T-helper 1 cell treated with Interleukin-12 subunit alpha and Interleukin-12 subunit beta and Interleukin-4 antibody, amounts not matched to agents 30 μg/mL and 1 μg/mL, for 36 hours (primary cell): Measurements from ENCODE around the gene NAA30.
A peak's percentile ranks its signal among the peaks of the same experiment; 100 is the strongest.

Source experiments
- H3K27ac Mint-ChIP-seq: one replicate; pipeline ENCODE4 v1.8.0; 2021; ENCODE audit warnings: mild to moderate bottlenecking, mixed read lengths
- H3K27me3 Mint-ChIP-seq: one replicate; pipeline ENCODE4 v1.8.0; 2021; ENCODE audit warnings: low read depth, mixed read lengths
- H3K36me3 Mint-ChIP-seq: one replicate; pipeline ENCODE4 v1.8.0; 2021; ENCODE audit warnings: low read depth, mixed read lengths
- H3K4me1 Mint-ChIP-seq: one replicate; pipeline ENCODE4 v1.8.0; 2021; ENCODE audit warnings: low read depth, mixed read lengths
- H3K4me3 Mint-ChIP-seq: one replicate; pipeline ENCODE4 v1.8.0; 2021; ENCODE audit warnings: mild to moderate bottlenecking, moderate library complexity, mixed read lengths
- H3K9me3 Mint-ChIP-seq: one replicate; pipeline ENCODE4 v1.8.0; 2021; ENCODE audit warnings: mixed read lengths

Gene NAA30

GRCh38 chr14:57382283-57382682 is 8.1 kb upstream of the NAA30 start:
- Mint-ChIP-seq H3K4me3 (no peak overlapping the region), H3K27me3 (peaks cover 20% of the 10 kb centered on the region), H3K27ac (no peak overlapping the region), H3K36me3 (no peaks in the 10 kb centered on the region), H3K4me1 (no peaks in the 10 kb centered on the region), H3K9me3 (no peaks in the 10 kb centered on the region)

- H3K4me3 Mint-ChIP-seq, result no peak overlapping the region
- H3K27ac Mint-ChIP-seq, result no peak overlapping the region
- no peaks in the 10 kb centered on the region for H3K9me3 Mint-ChIP-seq
- no peaks in the 10 kb centered on the region for H3K4me1 Mint-ChIP-seq
- peaks cover 16% of the 10 kb centered on the region for H3K27me3 Mint-ChIP-seq
- no peaks in the 10 kb centered on the region for H3K36me3 Mint-ChIP-seq
Measured at GRCh38 chr14:57383125-57383745, 7.2 kb upstream of the NAA30 start.

- Mint-ChIP-seq H3K4me1 (peaks cover 22% of the 10 kb centered on the region), H3K4me3 (no peak overlapping the region), H3K27ac (no peak overlapping the region), H3K36me3 (peaks cover 7% of the 10 kb centered on the region), H3K9me3 (no peaks in the 10 kb centered on the region), H3K27me3 (peaks cover 13% of the 10 kb centered on the region)
Measured at GRCh38 chr14:57388067-57388466, 2.3 kb upstream of the NAA30 start.

- Mint-ChIP-seq H3K4me1 (peaks cover 34% of the 10 kb centered on the region), H3K36me3 (peaks cover 8% of the 10 kb centered on the region), H3K27ac (peak overlapping the region; percentile 89), H3K9me3 (no peaks in the 10 kb centered on the region), H3K27me3 (peaks cover 9% of the 10 kb centered on the region), H3K4me3 (peak overlapping the region; percentile 90)
Measured at GRCh38 chr14:57389646-57390036, 745 bp upstream of the NAA30 start.

GRCh38 chr14:57390806-57391516 is 575 bp downstream of the NAA30 start:
- peaks cover 2% of the 10 kb centered on the region for H3K27me3 Mint-ChIP-seq
- H3K4me1 Mint-ChIP-seq, result peaks cover 34% of the 10 kb centered on the region
- H3K36me3 Mint-ChIP-seq, result peaks cover 8% of the 10 kb centered on the region
- H3K4me3 Mint-ChIP-seq, result peak overlapping the region; percentile 82
- H3K27ac Mint-ChIP-seq, result peak overlapping the region; percentile 77
- H3K9me3 Mint-ChIP-seq, result no peaks in the 10 kb centered on the region

- H3K4me3 Mint-ChIP-seq, result peak overlapping the region; percentile 82
- no peaks in the 10 kb centered on the region for H3K27me3 Mint-ChIP-seq
- peaks cover 12% of the 10 kb centered on the region for H3K36me3 Mint-ChIP-seq
- peak overlapping the region; percentile 49 for H3K27ac Mint-ChIP-seq
- peaks cover 34% of the 10 kb centered on the region for H3K4me1 Mint-ChIP-seq
- no peaks in the 10 kb centered on the region for H3K9me3 Mint-ChIP-seq
Measured at GRCh38 chr14:57391517-57392195, 1.3 kb downstream of the NAA30 start.

GRCh38 chr14:57392830-57393229 is 2.4 kb downstream of the NAA30 start:
- Mint-ChIP-seq H3K4me3 (peak overlapping the region; percentile 82), H3K9me3 (no peaks in the 10 kb centered on the region), H3K4me1 (peaks cover 35% of the 10 kb centered on the region), H3K27ac (no peak overlapping the region), H3K36me3 (peaks cover 16% of the 10 kb centered on the region), H3K27me3 (no peaks in the 10 kb centered on the region)

GRCh38 chr14:57400556-57401494 is 10.4 kb downstream of the NAA30 start:
- Mint-ChIP-seq H3K9me3 (no peaks in the 10 kb centered on the region), H3K4me3 (no peak overlapping the region), H3K27me3 (no peaks in the 10 kb centered on the region), H3K27ac (no peak overlapping the region), H3K4me1 (peaks cover 13% of the 10 kb centered on the region), H3K36me3 (peaks cover 32% of the 10 kb centered on the region)

- Mint-ChIP-seq H3K4me1 (peaks cover 13% of the 10 kb centered on the region), H3K27me3 (no peaks in the 10 kb centered on the region), H3K9me3 (no peaks in the 10 kb centered on the region), H3K36me3 (peaks cover 33% of the 10 kb centered on the region), H3K27ac (no peak overlapping the region), H3K4me3 (no peak overlapping the region)
Measured at GRCh38 chr14:57401501-57401900, 11.1 kb downstream of the NAA30 start.

GRCh38 chr14:57402173-57402852 is 11.9 kb downstream of the NAA30 start:
- Mint-ChIP-seq H3K4me3 (no peak overlapping the region), H3K27me3 (no peaks in the 10 kb centered on the region), H3K4me1 (peaks cover 13% of the 10 kb centered on the region), H3K27ac (no peak overlapping the region), H3K36me3 (peaks cover 33% of the 10 kb centered on the region), H3K9me3 (no peaks in the 10 kb centered on the region)

GRCh38 chr14:57403521-57403864 is 13.1 kb downstream of the NAA30 start:
- Mint-ChIP-seq H3K27ac (no peak overlapping the region), H3K9me3 (no peaks in the 10 kb centered on the region), H3K4me3 (no peak overlapping the region), H3K27me3 (no peaks in the 10 kb centered on the region), H3K4me1 (peaks cover 18% of the 10 kb centered on the region), H3K36me3 (peaks cover 39% of the 10 kb centered on the region)

GRCh38 chr14:57405562-57405961 is 15.2 kb downstream of the NAA30 start:
- Mint-ChIP-seq H3K9me3 (no peaks in the 10 kb centered on the region), H3K36me3 (peaks cover 32% of the 10 kb centered on the region), H3K27ac (no peak overlapping the region), H3K4me3 (no peak overlapping the region), H3K4me1 (peaks cover 18% of the 10 kb centered on the region), H3K27me3 (no peaks in the 10 kb centered on the region)

- Mint-ChIP-seq H3K4me1 (peaks cover 17% of the 10 kb centered on the region), H3K27me3 (no peaks in the 10 kb centered on the region), H3K36me3 (peaks cover 35% of the 10 kb centered on the region), H3K27ac (no peak overlapping the region), H3K9me3 (no peaks in the 10 kb centered on the region), H3K4me3 (no peak overlapping the region)
Measured at GRCh38 chr14:57408037-57408436, 17.7 kb downstream of the NAA30 start.

GRCh38 chr14:57408634-57409033 is 18.2 kb downstream of the NAA30 start:
- Mint-ChIP-seq H3K27ac (no peak overlapping the region), H3K36me3 (peaks cover 35% of the 10 kb centered on the region), H3K9me3 (no peaks in the 10 kb centered on the region), H3K4me3 (no peak overlapping the region), H3K4me1 (peaks cover 17% of the 10 kb centered on the region), H3K27me3 (no peaks in the 10 kb centered on the region)
